Neutrophil (primary cell): ENCODE results near the gene MLNR.

Experiments used
- H3K27ac ChIP-seq: fragments of 200-600 bp; sonication (generic); 2 replicates; pipeline ENCODE4 v1.5.1; 2016; ENCODE audit warnings: mild to moderate bottlenecking, moderate library complexity
- H3K27me3 ChIP-seq: fragments of 200-600 bp; sonication (generic); 2 replicates; pipeline ENCODE4 v1.6.0; 2016; ENCODE audit warnings: mild to moderate bottlenecking
- H3K36me3 ChIP-seq: fragments of 200-600 bp; sonication (generic); 2 replicates; pipeline ENCODE4 v1.5.1; 2017
- H3K4me1 ChIP-seq, 2 experiments: fragments of 200-600 bp in 1 of 2; sonication (generic) in 1 of 2; 1 replicate in 1 of 2; 2 replicates in 1 of 2; pipeline versions ENCODE4 v1.5.1 to v1.6.1; 2013 to 2016; ENCODE audit warnings: low read depth in 1 of 2, low read length in 1 of 2, mild to moderate bottlenecking in 1 of 2, moderate library complexity in 1 of 2; ENCODE audit not compliant: control insufficient read depth in 1 of 2, insufficient read depth in 1 of 2
- H3K4me3 ChIP-seq, 2 experiments: fragments of 200-600 bp in 1 of 2; sonication (generic) in 1 of 2; 1 replicate in 1 of 2; 2 replicates in 1 of 2; pipeline ENCODE4 v1.5.1; 2013 to 2016; ENCODE audit warnings: low read depth in 1 of 2, low read length in 1 of 2, mild to moderate bottlenecking in 1 of 2, moderate library complexity in 1 of 2
- H3K9me3 ChIP-seq: fragments of 200-600 bp; sonication (generic); 2 replicates; pipeline ENCODE4 v1.5.1; 2016
- CTCF ChIP-seq: fragments of 200-600 bp; sonication (generic); IDR thresholded peaks from 2 replicates; pipeline ENCODE4 v1.5.1; 2016; ENCODE audit warnings: antibody characterized with exemption

The MLNR gene

GRCh38 chr13:49220036-49220855 lies at the start of gene MLNR:
Gene MLNR, plus strand, starts transcription at chr13:49220338. Its CDS starts 0 bp downstream, at chr13:49220338.
- no peaks in the 10 kb centered on the region for H3K36me3 ChIP-seq
- H3K4me3 ChIP-seq: peak within 1 kb of the TSS; percentile 74 to 82
- peaks cover 53 to 60% of the 10 kb centered on the region in 2 experiments for H3K4me1 ChIP-seq
- H3K27ac ChIP-seq: peak within 1 kb of the TSS; percentile 59
- peaks cover 14% of the 10 kb centered on the region for H3K27me3 ChIP-seq
- no peaks in the 10 kb centered on the region for H3K9me3 ChIP-seq
- peak; percentile 53 for TF ChIP-seq CTCF

GRCh38 chr13:49171359-49171758 lies 48.8 kb upstream of the MLNR start:
- H3K27ac ChIP-seq: no peak overlapping the region
- H3K4me1 ChIP-seq: peaks cover 1 to 2% of the 10 kb centered on the region in 2 experiments
- H3K9me3 ChIP-seq: no peaks in the 10 kb centered on the region
- no peaks in the 10 kb centered on the region for H3K27me3 ChIP-seq
- no peak for TF ChIP-seq CTCF
- H3K36me3 ChIP-seq: peaks cover 9% of the 10 kb centered on the region
- H3K4me3 ChIP-seq: no peak overlapping the region

- peaks cover 18 to 20% of the 10 kb centered on the region in 2 experiments for H3K4me1 ChIP-seq
- TF ChIP-seq CTCF: no peak
- H3K36me3 ChIP-seq: peaks cover 41% of the 10 kb centered on the region
- H3K4me3 ChIP-seq: no peak overlapping the region
- H3K9me3 ChIP-seq: no peaks in the 10 kb centered on the region
- H3K27ac ChIP-seq: peak overlapping the region; percentile 67
- no peaks in the 10 kb centered on the region for H3K27me3 ChIP-seq
Measured at GRCh38 chr13:49183672-49184325, 36.3 kb upstream of the MLNR start.

- H3K27me3 ChIP-seq: no peaks in the 10 kb centered on the region
- H3K27ac ChIP-seq: peak overlapping the region; percentile 67
- TF ChIP-seq CTCF: no peak
- H3K4me3 ChIP-seq: no peak overlapping the region
- H3K9me3 ChIP-seq: no peaks in the 10 kb centered on the region
- peaks cover 41% of the 10 kb centered on the region for H3K36me3 ChIP-seq
- peaks cover 18 to 20% of the 10 kb centered on the region in 2 experiments for H3K4me1 ChIP-seq
Measured at GRCh38 chr13:49184621-49185020, 35.5 kb upstream of the MLNR start.

GRCh38 chr13:49185264-49185663 lies 34.9 kb upstream of the MLNR start:
- no peak for TF ChIP-seq CTCF
- Histone ChIP-seq H3K9me3 (no peaks in the 10 kb centered on the region), H3K36me3 (peaks cover 41% of the 10 kb centered on the region), H3K27ac (peak overlapping the region; percentile 67), H3K4me1 (peaks cover 18 to 20% of the 10 kb centered on the region in 2 experiments), H3K4me3 (no peak overlapping the region), H3K27me3 (no peaks in the 10 kb centered on the region)
